ENCODE data around the gene ROR1. TPM values are rescaled to one million over a fixed set of nuclear protein-coding genes. Genes with fewer than 3 reads are reported as not detected.

ROR1 gene
- total RNA-seq, 1 experiment from 2014 or later, result 56.3 TPM

DNA sequence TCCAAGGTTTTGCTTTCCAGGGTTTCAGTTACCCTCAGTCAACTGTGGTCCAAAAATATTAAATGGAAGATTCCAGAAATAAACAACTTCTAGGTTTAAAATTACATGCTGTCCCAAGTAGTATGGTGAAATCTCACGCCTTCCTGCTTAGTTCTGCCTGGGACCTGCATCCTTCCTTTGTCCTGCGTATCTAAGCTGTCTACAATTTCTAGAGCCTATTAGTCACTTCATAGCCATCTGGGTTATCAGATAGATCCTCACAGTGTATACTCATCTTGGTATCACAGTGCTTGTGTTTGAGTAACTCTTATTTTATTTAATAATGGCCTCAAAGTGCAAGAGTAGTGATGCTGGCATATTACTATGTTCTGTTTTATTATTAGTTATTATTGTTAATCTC is 157.7 kb downstream of the ROR1 start:
- Mint-ChIP-seq H3K27ac (no peak overlapping the region), H3K36me3 (no peaks in the 10 kb centered on the region), H3K4me1 (peaks cover 36% of the 10 kb centered on the region), H3K4me3 (no peak overlapping the region), H3K9me3 (no peaks in the 10 kb centered on the region), H3K27me3 (ENCODE audit: low read depth) (no peaks in the 10 kb centered on the region)
- CTCF ChIA-PET, result no interaction called here
- TF ChIP-seq SOX15 (CRISPR knock-in tag; IDR thresholded peaks at IDR 0.05) (no peak), ATF1 (CRISPR knock-in tag; IDR thresholded peaks at IDR 0.05) (no peak), NFE2L1 (CRISPR knock-in tag; IDR thresholded peaks at IDR 0.05) (no peak), ESRRA (CRISPR knock-in tag; IDR thresholded peaks at IDR 0.05; ENCODE audit: borderline replicate concordance) (no peak), ETV6 (CRISPR knock-in tag; IDR thresholded peaks at IDR 0.05) (no peak)
- TF ChIP-seq, protein P1, sequence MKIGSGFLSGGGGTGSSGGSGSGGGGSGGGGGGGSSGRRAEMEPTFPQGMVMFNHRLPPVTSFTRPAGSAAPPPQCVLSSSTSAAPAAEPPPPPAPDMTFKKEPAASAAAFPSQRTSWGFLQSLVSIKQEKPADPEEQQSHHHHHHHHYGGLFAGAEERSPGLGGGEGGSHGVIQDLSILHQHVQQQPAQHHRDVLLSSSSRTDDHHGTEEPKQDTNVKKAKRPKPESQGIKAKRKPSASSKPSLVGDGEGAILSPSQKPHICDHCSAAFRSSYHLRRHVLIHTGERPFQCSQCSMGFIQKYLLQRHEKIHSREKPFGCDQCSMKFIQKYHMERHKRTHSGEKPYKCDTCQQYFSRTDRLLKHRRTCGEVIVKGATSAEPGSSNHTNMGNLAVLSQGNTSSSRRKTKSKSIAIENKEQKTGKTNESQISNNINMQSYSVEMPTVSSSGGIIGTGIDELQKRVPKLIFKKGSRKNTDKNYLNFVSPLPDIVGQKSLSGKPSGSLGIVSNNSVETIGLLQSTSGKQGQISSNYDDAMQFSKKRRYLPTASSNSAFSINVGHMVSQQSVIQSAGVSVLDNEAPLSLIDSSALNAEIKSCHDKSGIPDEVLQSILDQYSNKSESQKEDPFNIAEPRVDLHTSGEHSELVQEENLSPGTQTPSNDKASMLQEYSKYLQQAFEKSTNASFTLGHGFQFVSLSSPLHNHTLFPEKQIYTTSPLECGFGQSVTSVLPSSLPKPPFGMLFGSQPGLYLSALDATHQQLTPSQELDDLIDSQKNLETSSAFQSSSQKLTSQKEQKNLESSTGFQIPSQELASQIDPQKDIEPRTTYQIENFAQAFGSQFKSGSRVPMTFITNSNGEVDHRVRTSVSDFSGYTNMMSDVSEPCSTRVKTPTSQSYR (CRISPR knock-in tag; IDR thresholded peaks at IDR 0.05), result no peak
- TF ChIP-seq, protein P2, sequence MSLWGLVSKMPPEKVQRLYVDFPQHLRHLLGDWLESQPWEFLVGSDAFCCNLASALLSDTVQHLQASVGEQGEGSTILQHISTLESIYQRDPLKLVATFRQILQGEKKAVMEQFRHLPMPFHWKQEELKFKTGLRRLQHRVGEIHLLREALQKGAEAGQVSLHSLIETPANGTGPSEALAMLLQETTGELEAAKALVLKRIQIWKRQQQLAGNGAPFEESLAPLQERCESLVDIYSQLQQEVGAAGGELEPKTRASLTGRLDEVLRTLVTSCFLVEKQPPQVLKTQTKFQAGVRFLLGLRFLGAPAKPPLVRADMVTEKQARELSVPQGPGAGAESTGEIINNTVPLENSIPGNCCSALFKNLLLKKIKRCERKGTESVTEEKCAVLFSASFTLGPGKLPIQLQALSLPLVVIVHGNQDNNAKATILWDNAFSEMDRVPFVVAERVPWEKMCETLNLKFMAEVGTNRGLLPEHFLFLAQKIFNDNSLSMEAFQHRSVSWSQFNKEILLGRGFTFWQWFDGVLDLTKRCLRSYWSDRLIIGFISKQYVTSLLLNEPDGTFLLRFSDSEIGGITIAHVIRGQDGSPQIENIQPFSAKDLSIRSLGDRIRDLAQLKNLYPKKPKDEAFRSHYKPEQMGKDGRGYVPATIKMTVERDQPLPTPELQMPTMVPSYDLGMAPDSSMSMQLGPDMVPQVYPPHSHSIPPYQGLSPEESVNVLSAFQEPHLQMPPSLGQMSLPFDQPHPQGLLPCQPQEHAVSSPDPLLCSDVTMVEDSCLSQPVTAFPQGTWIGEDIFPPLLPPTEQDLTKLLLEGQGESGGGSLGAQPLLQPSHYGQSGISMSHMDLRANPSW (CRISPR knock-in tag; conservative IDR thresholded peaks at IDR 0.05; ENCODE audit: low read depth), result no peak
- TF ChIP-seq, protein P3, sequence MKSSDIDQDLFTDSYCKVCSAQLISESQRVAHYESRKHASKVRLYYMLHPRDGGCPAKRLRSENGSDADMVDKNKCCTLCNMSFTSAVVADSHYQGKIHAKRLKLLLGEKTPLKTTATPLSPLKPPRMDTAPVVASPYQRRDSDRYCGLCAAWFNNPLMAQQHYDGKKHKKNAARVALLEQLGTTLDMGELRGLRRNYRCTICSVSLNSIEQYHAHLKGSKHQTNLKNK (CRISPR knock-in tag; IDR thresholded peaks at IDR 0.05), result no peak
- ATAC-seq (no peak), DNase-seq (ENCODE audit: low spot score) (no peak)
- POLR2A ChIA-PET, result no interaction called here

DNA sequence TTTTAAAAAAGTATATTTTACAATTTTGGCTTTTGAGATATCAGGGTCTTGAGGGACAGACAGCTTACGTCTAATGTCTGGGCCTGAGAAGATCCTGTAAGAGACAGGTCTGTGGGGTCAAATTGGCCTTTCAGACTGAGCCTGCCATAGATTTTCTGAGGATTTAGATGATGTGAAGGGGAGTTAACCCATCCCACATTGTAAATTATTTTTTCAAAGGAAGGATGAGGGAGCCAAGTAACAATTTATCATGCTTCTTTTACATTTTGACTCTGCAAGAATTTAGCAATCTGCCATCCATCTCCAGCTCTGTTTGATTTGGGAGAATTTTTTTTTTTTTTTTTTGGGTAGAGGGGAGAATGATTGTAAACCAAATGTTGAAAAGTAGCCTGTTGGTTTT is 160.9 kb downstream of the ROR1 start:
- DNase-seq (ENCODE audit: low spot score), result no peak
- Mint-ChIP-seq H3K27me3 (ENCODE audit: low read depth) (no peaks in the 10 kb centered on the region), H3K4me3 (no peak overlapping the region), H3K9me3 (no peaks in the 10 kb centered on the region), H3K27ac (no peak overlapping the region), H3K36me3 (no peaks in the 10 kb centered on the region), H3K4me1 (peaks cover 14% of the 10 kb centered on the region)
- TF ChIP-seq ZNF263 (CRISPR knock-in tag; IDR thresholded peaks at IDR 0.05; ENCODE audit: low read depth) (no peak), ZNF416 (CRISPR knock-in tag; IDR thresholded peaks at IDR 0.05) (no peak), ATF1 (CRISPR knock-in tag; IDR thresholded peaks at IDR 0.05) (no peak), CREM (CRISPR knock-in tag; IDR thresholded peaks at IDR 0.05) (no peak)
- TF ChIP-seq, protein P3 (CRISPR knock-in tag; IDR thresholded peaks at IDR 0.05), result no peak
- ATAC-seq, result no peak
- POLR2A ChIA-PET, result interaction anchor here (0.5 to 0.6 kb wide), 2 partner anchors 35 to 217 kb away, joined by 3 to 4 read pairs; no protein-coding TSS in a partner anchor
- CTCF ChIA-PET, result interaction anchor here (0.5 to 4.8 kb wide), 6 partner anchors 10 to 243 kb away, joined by 3 to 23 read pairs (median 4); no protein-coding TSS in a partner anchor

DNA sequence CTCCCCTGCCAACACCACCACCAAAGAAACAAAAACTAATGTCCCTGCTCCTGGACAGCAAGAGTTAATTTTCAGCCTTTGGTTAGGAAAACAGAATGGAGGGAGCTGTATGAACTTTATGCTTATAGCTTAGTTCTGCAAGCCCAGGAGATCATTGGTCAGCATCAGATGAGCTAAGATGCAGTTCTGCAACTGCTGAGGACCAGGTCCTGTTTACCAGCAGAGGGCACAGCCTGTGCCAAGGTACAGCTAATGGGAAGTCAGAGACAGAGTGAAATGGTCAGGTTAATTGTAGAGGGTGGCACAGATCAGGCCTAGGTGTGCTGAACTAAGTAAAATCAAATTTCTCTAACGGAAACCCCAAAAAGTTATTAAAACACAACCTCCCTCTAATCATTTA is 161.3 kb downstream of the ROR1 start:
- DNase-seq (ENCODE audit: low spot score) (no peak), ATAC-seq (peak; percentile 46)
- TF ChIP-seq ZNF219 (CRISPR knock-in tag; IDR thresholded peaks at IDR 0.05; ENCODE audit: borderline replicate concordance), result no peak
- TF ChIP-seq ELF4 (CRISPR knock-in tag; IDR thresholded peaks at IDR 0.05; ENCODE audit: low read depth), result no peak
- TF ChIP-seq ZNF263 (CRISPR knock-in tag; IDR thresholded peaks at IDR 0.05; ENCODE audit: low read depth), result no peak
- H3K36me3 Mint-ChIP-seq, result no peaks in the 10 kb centered on the region
- H3K4me1 Mint-ChIP-seq, result peaks cover 11% of the 10 kb centered on the region
- no peaks in the 10 kb centered on the region for H3K9me3 Mint-ChIP-seq
- POLR2A ChIA-PET, result interaction anchor here (0.5 kb wide), 1 partner anchor 35 kb away, joined by 4 read pairs; no protein-coding TSS in a partner anchor
- H3K27ac Mint-ChIP-seq, result no peak overlapping the region
- CTCF ChIA-PET, result interaction anchor here (0.9 to 4.8 kb wide), 5 partner anchors 14 to 244 kb away, joined by 3 to 23 read pairs (median 3); no protein-coding TSS in a partner anchor
- no peak overlapping the region for H3K4me3 Mint-ChIP-seq
- H3K27me3 Mint-ChIP-seq (ENCODE audit: low read depth), result no peaks in the 10 kb centered on the region
